ENCODE measurements around the gene PVALB. TPM values are rescaled to one million over a fixed set of nuclear protein-coding genes. Genes with fewer than 3 reads are reported as not detected.

Gene PVALB
- total and polyA plus RNA-seq, 2 donors (not counting 1 experiment from before 2014, with no cell fraction given) = not detected

GRCh38 chr22:36763576-36763975 is 53.3 kb downstream of the PVALB start:
- Histone ChIP-seq H3K4me2 (replicated peaks; ENCODE audit: low read depth, low read length, poor library complexity, severe bottlenecking) (no peak overlapping the region), H3K9ac (ENCODE audit: low read length) (no peak overlapping the region), H3K79me2 (ENCODE audit: control insufficient read depth, insufficient read depth, low read length) (no peaks in the 10 kb centered on the region), H3K27ac (ENCODE audit: low read length in 2 of 2) (no peak overlapping the region), H3K36me3 (replicated peaks in 1 of 2; ENCODE audit: control extremely low read depth in 1 of 2, control insufficient read depth in 1 of 2, extremely low read depth in 1 of 2, insufficient read depth in 2 of 2, low read length in 1 of 2) (peaks cover 0 to 20% of the 10 kb centered on the region in 2 experiments), H3K4me3 (ENCODE audit: control extremely low read depth in 1 of 5, extremely low read depth in 1 of 5, insufficient read depth in 1 of 5, low read depth in 2 of 5, low read length in 4 of 5) (no peak overlapping the region), H3K9me3 (ENCODE audit: control extremely low read depth in 1 of 3, control insufficient read depth in 2 of 3, insufficient read depth in 1 of 3, low read length in 2 of 3) (peaks cover 0 to 6% (median 0%) of the 10 kb centered on the region in 3 donors), H3K4me1 (ENCODE audit: control insufficient read depth in 2 of 2, insufficient read depth in 2 of 2, low read length in 2 of 2) (no peaks in the 10 kb centered on the region), H2AFZ (ENCODE audit: insufficient read depth, low read depth, low read length, poor library complexity, severe bottlenecking) (no peak overlapping the region), H3K27me3 (replicated peaks in 1 of 4; ENCODE audit: control extremely low read depth in 1 of 4, control insufficient read depth in 3 of 4, insufficient read depth in 4 of 4, low read length in 3 of 4) (no peaks in the 10 kb centered on the region), H4K20me1 (ENCODE audit: control insufficient read depth, insufficient read depth, low read length, poor library complexity, severe bottlenecking) (no peaks in the 10 kb centered on the region)
- Mint-ChIP-seq H3K27ac (no peak overlapping the region), H3K27me3 (no peaks in the 10 kb centered on the region), H3K9me3 (ENCODE audit: insufficient read depth) (no peaks in the 10 kb centered on the region), H3K4me3 (no peak overlapping the region), H3K4me1 (no peaks in the 10 kb centered on the region)
- intact Hi-C loops (cut with micrococcal nuclease) = no loop called here
- 100% methylated on average over 4 of the region's 8 CpGs for WGBS (ENCODE audit: insufficient coverage)
- POLR2A ChIA-PET = no interaction called here
- DNase-seq (no peak), ATAC-seq (ENCODE audit: low read depth) (no peak)
- TF ChIP-seq, protein P1, sequence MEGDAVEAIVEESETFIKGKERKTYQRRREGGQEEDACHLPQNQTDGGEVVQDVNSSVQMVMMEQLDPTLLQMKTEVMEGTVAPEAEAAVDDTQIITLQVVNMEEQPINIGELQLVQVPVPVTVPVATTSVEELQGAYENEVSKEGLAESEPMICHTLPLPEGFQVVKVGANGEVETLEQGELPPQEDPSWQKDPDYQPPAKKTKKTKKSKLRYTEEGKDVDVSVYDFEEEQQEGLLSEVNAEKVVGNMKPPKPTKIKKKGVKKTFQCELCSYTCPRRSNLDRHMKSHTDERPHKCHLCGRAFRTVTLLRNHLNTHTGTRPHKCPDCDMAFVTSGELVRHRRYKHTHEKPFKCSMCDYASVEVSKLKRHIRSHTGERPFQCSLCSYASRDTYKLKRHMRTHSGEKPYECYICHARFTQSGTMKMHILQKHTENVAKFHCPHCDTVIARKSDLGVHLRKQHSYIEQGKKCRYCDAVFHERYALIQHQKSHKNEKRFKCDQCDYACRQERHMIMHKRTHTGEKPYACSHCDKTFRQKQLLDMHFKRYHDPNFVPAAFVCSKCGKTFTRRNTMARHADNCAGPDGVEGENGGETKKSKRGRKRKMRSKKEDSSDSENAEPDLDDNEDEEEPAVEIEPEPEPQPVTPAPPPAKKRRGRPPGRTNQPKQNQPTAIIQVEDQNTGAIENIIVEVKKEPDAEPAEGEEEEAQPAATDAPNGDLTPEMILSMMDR (IDR thresholded peaks at IDR 0.05) = no peak
- TF ChIP-seq EZH2 (IDR thresholded peaks at IDR 0.05; ENCODE audit: borderline replicate concordance, insufficient read depth, low read depth, low read length, poor library complexity, severe bottlenecking) = no peak
- CTCF ChIA-PET = interaction anchor here (1.5 kb wide), 1 partner anchor 214 kb away, joined by 4 read pairs; no protein-coding TSS in a partner anchor

DNA sequence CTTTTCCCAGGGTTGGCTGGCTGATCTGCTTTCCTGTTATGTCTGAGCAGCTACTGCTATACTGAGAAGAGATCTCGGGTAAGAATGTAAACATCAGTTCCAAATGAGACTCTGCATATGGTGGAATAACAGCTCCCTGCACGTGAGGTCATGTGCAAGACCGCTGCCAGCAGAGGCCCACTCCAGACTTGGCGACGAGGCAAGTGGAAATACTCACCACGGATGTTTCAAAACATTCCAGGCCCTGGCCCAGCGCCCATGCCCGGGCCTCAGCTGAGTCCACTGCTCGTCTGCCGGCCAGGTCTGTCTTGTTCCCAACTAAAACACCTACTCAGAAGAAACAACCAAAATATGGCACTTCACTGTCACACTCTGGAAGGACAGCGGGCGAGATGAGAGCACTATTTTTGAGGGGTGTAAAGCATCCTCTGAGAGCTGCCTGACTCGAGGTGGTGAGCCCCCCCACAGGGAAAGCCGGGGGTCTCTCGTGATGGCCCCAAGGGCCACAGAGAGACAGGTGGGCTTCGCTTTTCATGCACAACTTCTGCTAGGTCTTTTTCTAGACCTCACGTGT is 54.1 kb downstream of the PVALB start:
- no peak overlapping the region for H3K4me3 ChIP-seq (ENCODE audit: control extremely low read depth in 1 of 5, extremely low read depth in 1 of 5, insufficient read depth in 1 of 5, low read depth in 2 of 5, low read length in 4 of 5)
- no peak overlapping the region for H2AFZ ChIP-seq (ENCODE audit: insufficient read depth, low read depth, low read length, poor library complexity, severe bottlenecking)
- ChIA-PET CTCF (interaction anchor here (0.9 to 1.5 kb wide), 2 partner anchors 93 to 215 kb away, joined by 3 to 4 read pairs; no protein-coding TSS in a partner anchor), POLR2A (no interaction called here)
- peaks cover 0 to 20% of the 10 kb centered on the region in 2 experiments for H3K36me3 ChIP-seq (replicated peaks in 1 of 2; ENCODE audit: control extremely low read depth in 1 of 2, control insufficient read depth in 1 of 2, extremely low read depth in 1 of 2, insufficient read depth in 2 of 2, low read length in 1 of 2)
- ATAC-seq (ENCODE audit: low read depth) (no peak), DNase-seq (no peak)
- H3K9me3 ChIP-seq (ENCODE audit: control extremely low read depth in 1 of 3, control insufficient read depth in 2 of 3, insufficient read depth in 1 of 3, low read length in 2 of 3) = peaks cover 0 to 6% (median 0%) of the 10 kb centered on the region in 3 donors
- H3K9me3 Mint-ChIP-seq (ENCODE audit: insufficient read depth) = no peaks in the 10 kb centered on the region
- H3K4me1 Mint-ChIP-seq = no peaks in the 10 kb centered on the region
- H3K4me2 ChIP-seq (replicated peaks; ENCODE audit: low read depth, low read length, poor library complexity, severe bottlenecking) = no peak overlapping the region
- TF ChIP-seq EZH2 (IDR thresholded peaks at IDR 0.05; ENCODE audit: borderline replicate concordance, insufficient read depth, low read depth, low read length, poor library complexity, severe bottlenecking) = no peak
- TF ChIP-seq, protein P1 (IDR thresholded peaks at IDR 0.05) = no peak
- no peak overlapping the region for H3K4me3 Mint-ChIP-seq
- intact Hi-C loops (cut with micrococcal nuclease) = no loop called here
- H3K27ac Mint-ChIP-seq = no peak overlapping the region
- WGBS (ENCODE audit: insufficient coverage) = 97% methylated on average over 16 of the region's 17 CpGs
- H3K79me2 ChIP-seq (ENCODE audit: control insufficient read depth, insufficient read depth, low read length) = no peaks in the 10 kb centered on the region
- H3K27me3 ChIP-seq (replicated peaks in 1 of 4; ENCODE audit: control extremely low read depth in 1 of 4, control insufficient read depth in 3 of 4, insufficient read depth in 4 of 4, low read length in 3 of 4) = no peaks in the 10 kb centered on the region
- no peaks in the 10 kb centered on the region for H3K4me1 ChIP-seq (ENCODE audit: control insufficient read depth in 2 of 2, insufficient read depth in 2 of 2, low read length in 2 of 2)
- no peak overlapping the region for H3K9ac ChIP-seq (ENCODE audit: low read length)
- H4K20me1 ChIP-seq (ENCODE audit: control insufficient read depth, insufficient read depth, low read length, poor library complexity, severe bottlenecking) = no peaks in the 10 kb centered on the region
- no peaks in the 10 kb centered on the region for H3K27me3 Mint-ChIP-seq
- no peak overlapping the region for H3K27ac ChIP-seq (ENCODE audit: low read length in 2 of 2)
